Nucleus accumbens (tissue), 56 donors: ENCODE measurements around the gene PTPRE.

Source experiments
- DNase-seq, 56 donors: peaks; one replicate each; lab custom pipeline; 2025; lab: John Stamatoyannopoulos, UW

PTPRE gene

GRCh38 chr10:128016423-128017060, 109.6 kb downstream of the PTPRE start:
- DNase-seq: no peak

GRCh38 chr10:128017822-128018221, 110.9 kb downstream of the PTPRE start:
- no peak for DNase-seq

GRCh38 chr10:128018236-128018635, 111.3 kb downstream of the PTPRE start:
- DNase-seq: no peak

GRCh38 chr10:128018691-128019090, 111.8 kb downstream of the PTPRE start:
- DNase-seq: no peak

DNA sequence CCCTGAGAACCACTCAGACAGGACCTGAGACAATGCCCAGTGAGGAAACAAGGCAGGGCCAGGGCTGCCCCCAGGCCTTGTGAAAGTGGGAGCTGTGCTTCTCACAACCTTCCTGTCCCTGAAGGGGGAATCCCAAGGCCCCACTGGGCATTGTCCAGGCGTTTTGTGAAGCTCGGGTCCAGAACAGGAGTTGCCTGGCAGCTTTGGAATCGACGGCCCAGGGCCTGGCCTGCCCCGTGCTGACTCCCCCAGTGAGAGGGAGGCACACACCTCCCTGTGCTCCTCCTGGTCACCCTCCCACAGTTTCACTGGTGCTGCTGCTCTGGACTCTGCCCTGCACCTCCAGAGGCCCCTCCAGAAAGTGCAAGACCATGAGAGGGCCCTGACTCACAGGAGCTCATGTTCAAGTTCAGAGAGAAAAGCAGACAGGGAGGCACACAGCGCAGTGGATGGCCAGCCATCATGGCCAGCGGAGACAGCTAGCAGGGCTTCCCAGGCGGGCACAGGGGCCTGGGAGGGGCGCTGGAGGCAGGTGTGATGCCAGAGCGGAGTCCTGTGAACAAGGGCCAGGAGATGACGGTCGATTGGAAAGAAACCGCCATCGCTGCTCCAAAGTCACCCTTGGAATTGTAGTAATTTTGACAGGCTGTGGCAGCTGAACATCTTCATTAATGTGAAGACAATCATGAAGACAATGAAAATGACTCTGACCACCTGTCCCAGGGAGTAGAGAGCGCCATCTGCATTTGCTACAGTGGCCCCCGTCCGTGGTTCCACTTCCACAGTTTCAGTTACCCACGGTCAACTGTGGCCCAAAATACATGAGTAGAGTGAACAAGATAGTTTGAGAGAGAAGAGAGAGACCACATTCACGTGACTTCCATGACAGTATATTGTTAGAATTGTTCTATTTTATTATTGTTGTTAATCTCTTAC, 115.6 kb downstream of the PTPRE start:
- no peak for DNase-seq

DNA sequence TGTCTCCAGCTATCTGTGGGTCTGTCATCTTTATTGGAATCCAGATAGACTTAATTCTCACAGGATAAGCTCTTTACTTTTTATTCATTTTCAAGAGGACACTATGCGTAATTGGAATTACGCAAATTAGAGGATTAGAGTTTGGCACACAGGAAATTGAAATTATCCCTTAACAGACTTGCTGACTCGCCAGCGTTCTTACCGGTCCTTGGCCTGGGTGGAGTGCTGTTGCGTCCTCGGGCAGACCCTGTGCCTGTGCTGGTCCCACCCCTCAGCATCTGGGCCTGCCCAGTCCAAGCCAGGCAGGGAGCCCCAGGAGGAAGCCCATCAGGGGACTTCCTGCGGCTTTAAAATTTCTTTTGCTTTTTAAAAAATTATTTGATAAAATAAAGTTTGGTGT, 117.5 kb downstream of the PTPRE start:
- no peak for DNase-seq

DNA sequence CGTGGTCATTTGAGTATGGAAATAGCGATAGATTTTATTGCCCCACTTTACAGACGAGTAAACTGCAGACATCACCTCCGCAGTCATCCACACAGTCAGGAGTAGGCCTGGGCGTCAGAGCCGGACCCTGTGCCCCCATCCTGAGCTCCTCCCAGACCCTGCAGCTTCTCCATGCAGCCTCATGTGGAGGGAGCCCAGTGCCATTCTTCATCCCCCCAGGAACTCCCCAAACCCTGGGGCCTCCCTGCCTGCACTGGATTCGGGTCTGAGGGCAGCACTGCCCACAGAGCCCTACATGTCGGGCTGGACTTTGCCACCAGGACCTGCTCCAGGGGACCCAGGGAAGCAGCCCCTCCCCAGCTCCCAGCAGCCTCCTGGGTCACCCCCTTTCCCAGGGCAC, 118.5 kb downstream of the PTPRE start:
- no peak for DNase-seq

- no peak for DNase-seq
Measured at GRCh38 chr10:128025951-128026350, 119.0 kb downstream of the PTPRE start.

DNA sequence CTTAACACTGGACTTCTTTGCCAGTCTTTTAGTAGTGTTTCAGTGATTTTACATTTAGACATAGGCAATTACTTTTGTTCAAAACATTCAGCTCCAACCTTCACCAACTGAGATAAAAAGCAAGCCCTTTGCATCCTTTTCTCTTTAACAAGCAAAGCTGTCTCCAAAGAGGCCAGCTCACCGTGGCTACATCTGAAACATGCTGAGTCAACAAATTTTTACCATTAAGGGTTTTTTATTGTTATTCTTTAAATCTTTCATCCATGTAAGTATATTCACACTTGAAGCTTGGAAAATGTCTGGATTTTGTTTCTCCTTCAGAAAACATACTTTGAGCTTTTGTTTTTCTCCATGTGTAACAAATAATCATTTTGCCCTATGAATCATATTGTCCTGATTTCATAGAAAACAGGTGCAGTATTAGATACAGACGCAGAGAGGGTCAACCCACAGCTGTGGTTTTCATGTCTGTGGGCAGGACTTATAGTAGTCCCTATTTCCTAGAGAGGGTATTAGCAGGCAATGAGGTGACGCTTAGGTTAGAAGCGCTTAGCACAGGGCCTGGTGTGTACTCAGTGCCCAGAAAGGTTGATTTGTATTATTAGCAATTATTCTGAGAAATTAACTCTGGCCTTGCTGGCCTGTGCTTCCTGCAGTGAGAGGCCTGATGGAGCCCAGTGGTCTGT, 119.9 kb downstream of the PTPRE start:
- no peak for DNase-seq

GRCh38 chr10:128027306-128027705, 120.4 kb downstream of the PTPRE start:
- no peak for DNase-seq

GRCh38 chr10:128027822-128028507, 121.1 kb downstream of the PTPRE start:
- no peak for DNase-seq

- peak in 1 of 56 donors; percentile 33 for DNase-seq
Measured at GRCh38 chr10:128028508-128029289, 121.8 kb downstream of the PTPRE start.

GRCh38 chr10:128029290-128029651, 122.4 kb downstream of the PTPRE start:
- DNase-seq: no peak

- DNase-seq: no peak
Measured at GRCh38 chr10:128029731-128030369, 122.9 kb downstream of the PTPRE start.

DNA sequence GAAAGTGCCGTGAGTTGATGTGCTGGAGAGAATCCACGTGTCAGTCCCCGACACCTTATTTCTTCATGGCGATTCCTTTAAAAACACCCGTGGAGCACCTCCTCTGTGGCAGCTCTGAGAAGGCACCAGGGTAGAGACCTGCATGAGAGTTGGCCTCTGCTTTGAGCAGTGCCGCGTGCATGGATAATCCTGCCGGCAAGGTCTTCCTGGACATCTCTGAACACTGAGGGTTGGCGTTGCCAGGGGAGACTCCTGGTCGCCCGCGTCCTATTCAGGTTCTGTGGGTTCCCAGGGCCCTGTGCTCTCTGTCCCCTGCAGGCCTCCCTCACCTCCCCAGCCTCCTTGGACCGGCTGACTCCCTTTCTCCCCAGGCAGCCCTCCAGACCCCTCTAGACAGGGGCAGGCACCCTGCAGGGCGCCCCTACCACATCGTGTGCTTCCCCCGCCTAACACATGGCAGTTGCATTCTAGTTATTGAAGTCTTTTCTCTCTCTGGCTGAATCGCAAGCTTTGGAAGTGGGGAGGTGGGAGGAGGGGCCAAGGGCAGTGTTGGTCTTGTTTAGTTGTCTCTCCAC, 123.7 kb downstream of the PTPRE start:
- no peak for DNase-seq

DNA sequence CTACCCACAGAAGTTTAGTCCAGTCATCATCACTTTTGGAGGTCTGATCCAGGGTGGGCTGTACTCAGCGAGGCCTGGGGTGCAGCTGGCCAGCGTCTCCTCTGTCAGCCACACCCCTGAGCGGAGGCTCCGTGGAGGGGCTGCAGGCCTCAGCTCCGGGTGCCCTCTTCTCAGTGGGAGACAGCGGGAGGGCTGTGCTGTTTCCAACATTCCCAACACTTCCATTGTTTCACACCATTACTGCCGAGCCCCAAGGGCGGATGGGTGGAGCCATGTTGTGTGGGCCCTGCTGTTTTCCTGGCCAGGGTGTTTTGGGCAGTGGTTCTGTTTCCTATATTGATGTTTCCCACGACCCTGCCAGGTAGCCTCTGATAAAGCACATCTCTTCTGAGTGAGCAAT, 124.3 kb downstream of the PTPRE start:
- no peak for DNase-seq

DNA sequence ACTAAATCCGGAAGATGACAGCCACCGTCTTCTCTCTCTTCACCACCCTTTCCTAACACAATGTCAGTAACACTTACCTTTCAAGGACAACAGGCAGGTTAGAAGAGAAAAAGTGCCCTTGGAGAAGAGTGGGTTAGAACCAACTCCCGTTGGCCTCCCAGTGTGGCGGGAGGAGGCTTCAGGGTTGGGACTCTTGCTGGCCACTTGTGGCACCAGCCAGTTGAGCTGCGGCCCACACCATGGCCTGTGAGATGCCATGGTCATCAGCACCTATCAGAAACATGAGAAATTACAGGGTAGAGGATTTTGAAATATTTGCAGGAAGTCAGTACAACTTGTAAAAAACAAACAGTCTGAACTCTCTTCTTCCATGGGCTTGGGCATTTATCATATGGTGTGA, 125.6 kb downstream of the PTPRE start:
- no peak for DNase-seq

DNA sequence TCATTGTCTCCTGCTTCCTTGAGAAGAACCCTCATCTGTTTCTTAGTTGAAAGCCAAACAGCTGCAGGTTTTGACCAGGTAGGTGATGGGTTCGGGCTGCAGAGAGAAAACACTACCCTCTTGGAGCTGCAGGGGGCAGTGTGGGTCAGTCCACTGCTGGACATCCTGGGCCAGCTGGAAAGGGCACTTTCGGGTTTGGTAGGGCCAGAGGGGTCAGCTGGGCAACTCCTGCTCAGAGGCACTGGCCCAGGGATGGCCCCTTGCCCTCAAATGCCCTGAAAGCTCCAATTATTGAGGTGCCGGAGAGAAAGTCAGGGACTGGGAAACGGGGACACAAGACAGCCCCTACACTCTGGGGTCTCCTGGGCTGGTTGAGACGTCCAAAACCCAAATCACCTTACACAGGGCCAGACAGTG, 128.7 kb downstream of the PTPRE start:
- DNase-seq: peak in 10 of 56 donors; percentile 2 to 48 (median 20)

- no peak for DNase-seq
Measured at GRCh38 chr10:128036011-128036615, 129.2 kb downstream of the PTPRE start.
